IPS DF 6.9 (cell line): ENCODE data around the gene POLN.

Experiments
- DNase-seq: peaks from one replicate; pipeline ENCODE4 v3.0.0-alpha.2; 2013; ENCODE audit warnings: low read depth, low spot score
- H3K27ac ChIP-seq: one replicate; pipeline ENCODE4 v1.5.1; 2013; ENCODE audit warnings: low read length, control low read depth
- H3K27me3 ChIP-seq: 2 replicates; pipeline ENCODE4 v1.6.1; 2013; ENCODE audit warnings: mild to moderate bottlenecking, low read length; ENCODE audit not compliant: control insufficient read depth, insufficient read depth
- H3K36me3 ChIP-seq: 2 replicates; pipeline ENCODE4 v1.6.1; 2013; ENCODE audit warnings: low read length; ENCODE audit not compliant: control insufficient read depth, insufficient read depth
- H3K4me1 ChIP-seq: 2 replicates; pipeline ENCODE4 v1.6.1; 2013; ENCODE audit warnings: low read length; ENCODE audit not compliant: control insufficient read depth, insufficient read depth
- H3K4me3 ChIP-seq: 2 replicates; pipeline ENCODE4 v1.5.1; 2013; ENCODE audit warnings: mild to moderate bottlenecking, low read length
- H3K9me3 ChIP-seq: 2 replicates; pipeline ENCODE4 v1.6.1; 2013; ENCODE audit warnings: low read length, inconsistent platforms; ENCODE audit not compliant: control insufficient read depth, insufficient read depth
- WGBS: extraction: QIAGEN DNeasy Blood & Tissue Kit; methylation state at CpG from one replicate; pipeline ENCODE4 v1.1.7; 2013; ENCODE audit warnings: mixed read lengths, missing lambda C conversion rate; ENCODE audit not compliant: insufficient read length, insufficient coverage; 5-methylcytosine and 5-hydroxymethylcytosine counted together

POLN gene

DNA sequence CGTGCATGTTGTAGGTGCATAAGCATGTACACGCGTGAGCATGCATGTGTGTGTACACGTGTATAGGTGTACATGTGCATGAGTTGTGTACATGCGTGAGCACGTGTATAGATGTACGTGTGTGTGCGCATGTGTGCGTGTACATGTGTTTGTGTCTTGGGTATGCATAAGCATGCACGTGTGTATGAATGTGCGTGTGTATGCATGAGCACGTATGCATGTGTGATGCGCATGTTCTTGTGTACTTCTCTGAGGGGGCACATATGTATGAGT lies 173.8 kb downstream of the POLN start:
- H3K36me3 ChIP-seq = no peaks in the 10 kb centered on the region; the same call in 1 of the 2 replicates
- no CpG with 5 or more reads among the region's 13 CpGs for WGBS
- H3K4me1 ChIP-seq = peaks cover 11% of the 10 kb centered on the region
- no peaks in the 10 kb centered on the region for H3K27me3 ChIP-seq
- H3K9me3 ChIP-seq = no peaks in the 10 kb centered on the region
- no peak for DNase-seq
- no peak overlapping the region for H3K4me3 ChIP-seq
- no peak overlapping the region for H3K27ac ChIP-seq

DNA sequence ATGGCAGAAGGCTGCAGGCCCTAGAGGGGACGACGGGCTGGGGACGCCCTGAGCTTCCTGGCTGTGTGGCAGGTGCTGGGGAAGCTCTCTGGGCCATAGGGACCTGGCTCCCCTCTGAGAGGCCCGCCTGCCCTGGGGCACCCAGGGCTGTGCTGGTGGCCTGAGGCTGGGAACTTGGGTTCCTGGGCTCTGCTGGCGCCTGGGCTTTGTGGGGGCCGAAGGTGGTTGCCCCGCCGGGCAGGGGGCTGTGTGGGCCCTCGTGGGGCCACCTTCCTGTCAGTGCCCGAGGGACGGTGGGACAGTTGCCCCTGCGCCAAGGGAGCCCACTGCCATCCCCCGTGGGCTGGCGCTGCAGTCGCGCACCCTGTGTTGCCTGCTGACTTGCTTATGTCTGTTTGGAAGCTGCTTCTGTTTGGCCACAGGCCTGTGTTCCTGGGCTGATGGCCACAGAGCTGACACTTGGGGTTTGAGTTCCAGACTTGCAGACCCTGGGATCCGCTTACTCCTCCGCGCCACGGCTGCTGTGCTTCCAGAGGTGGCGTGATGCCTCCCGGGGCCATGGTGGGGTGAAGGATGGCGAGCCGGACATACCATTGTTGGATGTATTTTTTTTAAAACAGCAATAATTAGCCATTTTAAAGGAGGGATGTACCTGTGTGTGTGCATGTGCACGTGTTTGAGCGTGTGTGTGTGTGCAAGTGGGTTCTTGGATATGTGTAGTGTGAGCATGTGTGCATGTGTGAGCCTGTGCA lies 174.3 kb downstream of the POLN start:
- H3K27me3 ChIP-seq = no peaks in the 10 kb centered on the region
- WGBS = no CpG with 5 or more reads among the region's 26 CpGs
- no peak overlapping the region for H3K27ac ChIP-seq
- H3K4me3 ChIP-seq = no peak overlapping the region
- H3K36me3 ChIP-seq = no peaks in the 10 kb centered on the region; the same call in 1 of the 2 replicates
- H3K4me1 ChIP-seq = peaks cover 11% of the 10 kb centered on the region
- no peak for DNase-seq
- no peaks in the 10 kb centered on the region for H3K9me3 ChIP-seq

DNA sequence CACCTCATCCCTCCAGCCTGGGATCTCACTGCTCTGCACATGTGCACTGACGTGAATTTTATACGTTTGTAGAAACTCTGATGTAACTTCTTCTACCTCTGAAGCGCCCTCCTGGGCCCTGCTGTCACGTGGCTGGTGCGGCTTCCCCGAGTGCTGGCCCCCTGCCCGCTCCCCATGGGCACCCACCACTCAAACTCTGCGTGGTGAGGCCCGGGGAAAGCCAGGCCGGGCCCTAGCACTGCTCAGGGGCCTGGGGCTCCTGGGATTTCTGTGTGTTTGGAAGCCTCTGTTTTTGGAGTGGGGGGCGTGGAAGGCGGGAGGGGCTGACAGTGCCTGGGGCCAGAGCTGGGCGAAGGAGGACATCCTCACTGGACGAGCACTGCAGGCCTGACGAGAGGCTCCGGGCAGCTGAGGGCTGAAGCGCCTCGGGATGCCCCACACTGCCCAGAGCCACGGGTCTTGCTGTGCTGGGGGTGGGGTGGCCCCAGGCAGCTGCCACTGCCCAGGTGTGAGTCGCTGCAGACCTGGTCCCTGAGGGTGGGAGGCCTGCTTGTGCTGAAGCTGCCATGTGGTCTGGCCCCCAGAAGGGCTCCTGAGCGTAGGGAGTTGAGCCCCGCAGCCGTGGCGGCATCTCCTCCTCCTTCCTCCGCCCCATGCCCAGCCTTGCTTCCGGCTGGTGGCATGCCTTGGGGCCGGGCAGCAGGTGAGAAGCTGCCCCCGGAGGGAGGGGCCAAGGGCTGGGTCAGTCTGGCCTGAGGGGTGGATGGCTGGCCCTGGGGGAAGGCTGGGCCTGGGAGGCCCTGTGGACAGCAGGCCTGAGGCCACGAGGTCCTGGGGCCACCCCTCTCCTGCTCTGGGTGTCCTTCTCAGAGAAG lies 175.1 kb downstream of the POLN start:
- no CpG with 5 or more reads among the region's 29 CpGs for WGBS
- Histone ChIP-seq H3K9me3 (no peaks in the 10 kb centered on the region), H3K4me1 (peaks cover 7% of the 10 kb centered on the region), H3K27ac (no peak overlapping the region), H3K27me3 (no peaks in the 10 kb centered on the region), H3K4me3 (no peak overlapping the region), H3K36me3 (no peaks in the 10 kb centered on the region; the same call in 1 of the 2 replicates)
- no peak for DNase-seq

DNA sequence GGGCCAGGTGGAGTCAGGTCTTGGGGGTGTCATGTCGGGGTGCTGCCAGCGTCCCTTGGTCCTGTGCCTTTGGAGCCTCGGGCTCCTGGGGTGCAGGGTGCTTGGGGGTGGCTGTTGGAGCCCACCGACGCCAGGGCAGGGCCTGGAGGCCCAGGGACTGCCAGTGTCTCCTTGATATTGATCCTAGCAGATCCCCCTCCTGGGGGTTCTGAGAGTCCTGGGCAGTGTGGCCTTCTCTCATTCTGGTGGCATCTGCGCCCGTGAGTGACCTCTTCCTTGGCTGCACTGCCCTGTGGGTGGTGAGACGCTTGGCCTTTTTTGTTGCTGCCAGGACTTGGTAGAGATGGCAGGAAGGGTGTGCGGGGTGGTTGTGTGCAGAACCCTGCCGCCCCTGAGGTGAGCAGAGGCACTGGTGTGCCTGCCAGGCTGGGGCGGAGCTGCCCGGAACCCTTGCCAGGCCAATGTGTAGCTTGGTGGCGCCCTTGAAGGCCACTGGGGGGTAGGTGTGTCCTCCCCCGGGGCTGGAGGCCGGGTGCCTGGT lies 175.8 kb downstream of the POLN start:
- WGBS = no CpG with 5 or more reads among the region's 15 CpGs
- H3K27me3 ChIP-seq = peaks cover 2% of the 10 kb centered on the region; the same call in 1 of the 2 replicates
- H3K4me1 ChIP-seq = peaks cover 5% of the 10 kb centered on the region; the same call in 1 of the 2 replicates
- no peak for DNase-seq
- H3K9me3 ChIP-seq = no peaks in the 10 kb centered on the region
- H3K36me3 ChIP-seq = no peaks in the 10 kb centered on the region; the same call in 1 of the 2 replicates
- H3K4me3 ChIP-seq = no peak overlapping the region
- H3K27ac ChIP-seq = no peak overlapping the region

DNA sequence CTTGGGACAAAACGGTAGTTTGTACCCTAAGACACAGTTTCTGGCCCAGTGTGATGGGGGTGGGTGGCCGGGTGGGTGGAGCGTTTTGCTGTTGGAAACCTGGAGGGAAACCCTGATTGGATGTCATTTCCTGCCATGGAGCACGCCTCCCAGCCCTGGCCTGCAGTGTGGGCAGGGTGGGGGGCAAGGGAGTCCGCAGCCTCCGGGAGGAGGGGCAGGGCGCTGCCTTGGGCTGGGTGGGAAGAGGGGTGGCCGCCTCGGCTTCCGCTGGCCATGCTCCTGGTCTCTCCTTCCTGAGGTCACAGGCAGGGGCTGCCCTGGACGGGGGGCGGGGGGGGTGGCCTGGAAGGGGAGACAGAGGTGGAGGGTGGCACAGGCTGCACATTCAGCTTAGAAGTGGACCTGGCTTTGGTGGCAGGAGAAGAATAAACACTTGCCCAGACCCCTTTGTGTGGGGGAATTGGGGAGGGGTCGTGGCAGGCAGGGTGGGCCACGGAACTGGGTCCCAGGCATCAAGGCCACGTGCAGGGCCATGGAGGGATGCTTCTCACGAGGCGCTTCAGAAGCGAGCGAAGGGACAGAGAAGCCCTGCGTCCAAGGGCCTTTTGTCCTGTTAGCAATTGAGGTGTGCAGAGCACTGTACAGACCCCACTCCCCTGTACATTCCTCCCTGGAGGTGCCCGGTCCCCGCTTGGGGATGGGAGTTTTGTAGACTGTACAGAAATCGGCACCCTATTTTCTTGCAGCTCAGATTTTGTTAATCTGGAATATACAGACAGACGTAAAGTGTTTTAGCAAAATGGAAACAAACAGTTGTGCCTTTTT lies 176.6 kb downstream of the POLN start:
- peaks cover 6% of the 10 kb centered on the region; the same call in 1 of the 2 replicates for H3K27me3 ChIP-seq
- H3K36me3 ChIP-seq = no peaks in the 10 kb centered on the region; the same call in 1 of the 2 replicates
- H3K9me3 ChIP-seq = no peaks in the 10 kb centered on the region
- H3K27ac ChIP-seq = no peak overlapping the region
- H3K4me3 ChIP-seq = no peak overlapping the region
- no CpG with 5 or more reads among the region's 24 CpGs for WGBS
- DNase-seq = no peak
- 0 out of 2 replicates have a peak, but pooled peaks cover 4% of the 10 kb centered on the region for H3K4me1 ChIP-seq

DNA sequence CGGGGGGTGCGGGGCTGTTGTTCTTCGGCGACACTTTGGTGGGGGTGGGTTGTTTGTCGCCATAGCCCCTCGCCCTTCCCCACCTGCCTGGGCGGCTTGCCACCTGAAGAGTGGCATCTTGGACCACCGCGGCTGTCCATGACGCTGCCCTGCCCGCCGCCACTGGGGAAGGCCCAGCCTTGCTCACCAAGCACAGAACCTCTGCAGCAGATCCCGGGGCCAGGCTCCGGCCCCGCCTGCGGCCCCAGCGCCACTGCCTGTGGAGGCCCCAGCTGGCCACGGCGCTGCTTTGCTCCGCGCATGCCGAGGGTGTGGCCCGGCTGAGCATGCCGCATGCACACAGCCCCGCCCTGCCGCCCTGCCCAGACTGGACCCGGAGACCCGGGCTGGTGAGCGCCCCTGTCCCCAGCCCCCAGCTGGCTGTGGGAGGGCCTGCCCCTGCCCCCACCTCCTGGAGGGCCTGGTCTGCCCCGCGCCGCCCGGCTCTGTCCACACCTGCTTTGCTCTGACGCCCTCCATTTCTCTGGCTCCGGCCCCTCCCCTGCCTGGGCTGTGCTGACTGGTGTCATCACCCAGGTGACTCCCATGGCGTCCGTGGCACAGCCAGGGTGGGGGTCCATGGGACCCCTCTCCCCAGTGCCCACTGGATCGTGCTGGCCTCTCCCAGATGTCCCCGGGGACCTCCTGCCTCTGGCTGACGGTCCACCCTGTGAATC lies 177.5 kb downstream of the POLN start:
- no peak for DNase-seq
- WGBS = no CpG with 5 or more reads among the region's 40 CpGs
- no peaks in the 10 kb centered on the region for H3K9me3 ChIP-seq
- H3K4me1 ChIP-seq = 0 out of 2 replicates have a peak, but pooled peaks cover 6% of the 10 kb centered on the region
- H3K4me3 ChIP-seq = no peak overlapping the region
- H3K27ac ChIP-seq = no peak overlapping the region
- peaks cover 8% of the 10 kb centered on the region; the same call in 1 of the 2 replicates for H3K27me3 ChIP-seq
- H3K36me3 ChIP-seq = no peaks in the 10 kb centered on the region; the same call in 1 of the 2 replicates

DNA sequence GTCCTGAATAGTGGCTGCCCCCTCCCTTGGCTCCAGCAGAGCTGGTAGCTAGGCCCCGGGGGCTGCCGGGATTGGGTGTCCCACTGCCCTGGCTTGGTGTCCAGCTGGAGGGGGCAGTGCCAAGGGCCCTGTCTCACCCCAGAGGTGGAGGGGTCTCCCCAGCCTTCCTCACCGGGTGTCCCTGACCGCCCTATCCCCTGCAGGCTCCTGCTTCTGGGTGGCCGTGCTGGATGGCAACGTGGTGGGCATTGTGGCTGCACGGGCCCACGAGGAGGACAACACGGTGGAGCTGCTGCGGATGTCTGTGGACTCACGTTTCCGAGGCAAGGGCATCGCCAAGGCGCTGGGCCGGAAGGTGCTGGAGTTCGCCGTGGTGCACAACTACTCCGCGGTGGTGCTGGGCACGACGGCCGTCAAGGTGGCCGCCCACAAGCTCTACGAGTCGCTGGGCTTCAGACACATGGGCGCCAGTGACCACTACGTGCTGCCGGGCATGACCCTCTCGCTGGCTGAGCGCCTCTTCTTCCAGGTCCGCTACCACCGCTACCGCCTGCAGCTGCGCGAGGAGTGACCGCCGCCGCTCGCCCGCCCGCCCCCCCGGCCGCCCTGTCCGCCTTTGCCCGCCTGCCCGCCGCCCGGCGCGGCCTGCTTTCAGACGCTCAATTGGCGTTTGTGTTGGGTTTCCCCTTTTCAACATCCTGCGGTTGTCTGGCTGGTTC lies 178.2 kb downstream of the POLN start:
- Histone ChIP-seq H3K27ac (no peak overlapping the region), H3K36me3 (no peaks in the 10 kb centered on the region; the same call in 1 of the 2 replicates), H3K27me3 (peaks cover 8% of the 10 kb centered on the region; the same call in 1 of the 2 replicates), H3K9me3 (no peaks in the 10 kb centered on the region), H3K4me3 (no peak overlapping the region), H3K4me1 (0 out of 2 replicates have a peak, but pooled peaks cover 4% of the 10 kb centered on the region)
- no CpG with 5 or more reads among the region's 53 CpGs for WGBS
- DNase-seq = no peak

DNA sequence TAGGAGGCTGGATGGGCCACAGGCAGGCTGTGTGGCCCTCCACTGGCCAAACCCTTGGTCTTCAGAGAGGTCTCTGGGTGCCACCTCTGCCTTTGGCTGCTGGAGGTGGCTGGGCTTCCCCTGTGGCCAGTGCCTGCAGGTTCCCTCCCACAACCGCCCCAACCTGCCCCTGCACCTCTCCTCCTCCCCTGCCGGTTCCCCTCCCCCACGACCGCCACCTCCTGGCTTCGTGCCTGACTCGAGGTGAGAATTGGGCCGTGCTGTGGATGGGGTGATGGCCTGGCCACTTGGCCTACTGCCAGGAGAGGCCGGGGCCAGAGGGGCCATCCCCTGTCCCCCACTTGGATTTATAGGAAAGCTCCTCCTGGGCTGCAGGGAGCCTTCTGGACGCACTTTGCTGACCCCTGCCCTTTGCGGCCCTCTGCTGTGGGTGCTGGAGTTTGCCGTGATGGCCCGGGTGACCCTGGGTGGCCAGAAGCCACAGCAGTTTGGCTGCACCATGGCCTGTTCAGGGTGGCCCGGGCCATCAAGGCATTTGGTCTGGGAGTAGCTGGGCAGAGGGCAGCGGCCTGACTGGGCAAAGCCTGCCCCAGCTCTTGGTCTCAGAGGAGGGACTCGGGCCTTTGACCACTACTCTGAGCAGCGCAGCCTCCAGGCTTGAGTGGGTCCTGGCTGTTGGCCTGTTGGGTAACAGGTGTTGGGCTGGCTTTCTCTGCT lies 179.0 kb downstream of the POLN start:
- H3K27ac ChIP-seq = no peak overlapping the region
- H3K36me3 ChIP-seq = no peaks in the 10 kb centered on the region; the same call in 1 of the 2 replicates
- no peak for DNase-seq
- H3K27me3 ChIP-seq = peaks cover 11% of the 10 kb centered on the region; the same call in 1 of the 2 replicates
- H3K4me1 ChIP-seq = peaks cover 4% of the 10 kb centered on the region; the same call in 1 of the 2 replicates
- no peak overlapping the region for H3K4me3 ChIP-seq
- H3K9me3 ChIP-seq = no peaks in the 10 kb centered on the region
- no CpG with 5 or more reads among the region's 16 CpGs for WGBS
